ENCODE measurements around the gene PAK4. TPM values are rescaled to one million over a fixed set of nuclear protein-coding genes. Genes with fewer than 3 reads are reported as not detected.

The PAK4 gene
- total and polyA plus RNA-seq, 2 of the 13 experiments (the other 11 are each of a cell fraction or from before 2014, with no cell fraction given), result 9.5 to 17.8 TPM

DNA sequence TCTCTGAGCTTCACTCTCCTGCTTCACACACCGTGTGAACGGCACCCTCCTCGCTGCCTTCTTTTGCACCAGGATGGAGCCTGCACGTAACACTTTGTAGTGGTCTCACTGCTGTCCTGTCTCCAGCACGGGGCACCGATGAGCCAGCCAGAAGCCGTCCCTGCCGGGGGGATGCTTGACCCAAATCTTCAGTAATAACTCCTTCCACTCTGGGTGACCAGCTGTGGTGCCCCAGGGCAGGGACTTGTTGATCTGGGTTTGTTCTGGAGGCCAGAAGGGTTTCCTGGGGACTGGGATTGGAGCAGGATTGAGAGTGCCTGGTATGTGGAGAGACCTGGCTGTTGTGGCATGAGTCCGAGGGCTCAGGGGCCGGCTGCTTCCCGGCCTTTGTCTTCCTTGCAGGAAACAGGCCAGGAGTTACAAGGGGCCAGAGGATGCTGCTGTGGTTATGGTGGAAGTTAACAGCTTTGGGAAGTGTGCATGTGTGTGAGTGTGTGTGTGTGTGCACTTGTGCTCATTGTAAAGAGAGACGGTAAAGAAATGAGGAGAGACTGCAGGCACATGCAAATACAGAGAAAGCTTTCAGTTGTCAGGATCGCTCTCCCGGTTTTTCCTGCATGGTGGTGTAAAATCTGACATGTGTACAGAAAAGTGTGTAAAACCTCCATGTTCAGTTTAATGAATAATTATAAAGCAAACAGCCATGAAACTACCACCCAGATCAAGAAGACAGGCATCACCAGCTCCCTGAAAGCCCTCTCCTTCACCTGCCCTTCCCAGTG is 18.9 kb downstream of the PAK4 start (continued):
- TF ChIP-seq NFE2L1 (CRISPR knock-in tag; IDR thresholded peaks at IDR 0.05; ENCODE audit: borderline replicate concordance) (no peak), PRPF4 (IDR thresholded peaks at IDR 0.05; ENCODE audit: low read depth, low read length, poor library complexity, severe bottlenecking) (no peak), ZNF841 (CRISPR knock-in tag; IDR thresholded peaks at IDR 0.05; ENCODE audit: borderline replicate concordance) (no peak), ZNF788 (CRISPR knock-in tag; IDR thresholded peaks at IDR 0.05; ENCODE audit: borderline replicate concordance) (no peak), FLYWCH1 (CRISPR knock-in tag; IDR thresholded peaks at IDR 0.05) (no peak)
- TF ChIP-seq, protein P1, sequence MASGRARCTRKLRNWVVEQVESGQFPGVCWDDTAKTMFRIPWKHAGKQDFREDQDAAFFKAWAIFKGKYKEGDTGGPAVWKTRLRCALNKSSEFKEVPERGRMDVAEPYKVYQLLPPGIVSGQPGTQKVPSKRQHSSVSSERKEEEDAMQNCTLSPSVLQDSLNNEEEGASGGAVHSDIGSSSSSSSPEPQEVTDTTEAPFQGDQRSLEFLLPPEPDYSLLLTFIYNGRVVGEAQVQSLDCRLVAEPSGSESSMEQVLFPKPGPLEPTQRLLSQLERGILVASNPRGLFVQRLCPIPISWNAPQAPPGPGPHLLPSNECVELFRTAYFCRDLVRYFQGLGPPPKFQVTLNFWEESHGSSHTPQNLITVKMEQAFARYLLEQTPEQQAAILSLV (CRISPR knock-in tag; IDR thresholded peaks at IDR 0.05; ENCODE audit: borderline replicate concordance), result 0 out of 2 replicates have a peak, but pooled peaks have one; percentile 30
- TF ChIP-seq, protein P2, sequence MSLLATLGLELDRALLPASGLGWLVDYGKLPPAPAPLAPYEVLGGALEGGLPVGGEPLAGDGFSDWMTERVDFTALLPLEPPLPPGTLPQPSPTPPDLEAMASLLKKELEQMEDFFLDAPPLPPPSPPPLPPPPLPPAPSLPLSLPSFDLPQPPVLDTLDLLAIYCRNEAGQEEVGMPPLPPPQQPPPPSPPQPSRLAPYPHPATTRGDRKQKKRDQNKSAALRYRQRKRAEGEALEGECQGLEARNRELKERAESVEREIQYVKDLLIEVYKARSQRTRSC (CRISPR knock-in tag; IDR thresholded peaks at IDR 0.05; ENCODE audit: low read depth), result no peak
- TF ChIP-seq, protein P3, sequence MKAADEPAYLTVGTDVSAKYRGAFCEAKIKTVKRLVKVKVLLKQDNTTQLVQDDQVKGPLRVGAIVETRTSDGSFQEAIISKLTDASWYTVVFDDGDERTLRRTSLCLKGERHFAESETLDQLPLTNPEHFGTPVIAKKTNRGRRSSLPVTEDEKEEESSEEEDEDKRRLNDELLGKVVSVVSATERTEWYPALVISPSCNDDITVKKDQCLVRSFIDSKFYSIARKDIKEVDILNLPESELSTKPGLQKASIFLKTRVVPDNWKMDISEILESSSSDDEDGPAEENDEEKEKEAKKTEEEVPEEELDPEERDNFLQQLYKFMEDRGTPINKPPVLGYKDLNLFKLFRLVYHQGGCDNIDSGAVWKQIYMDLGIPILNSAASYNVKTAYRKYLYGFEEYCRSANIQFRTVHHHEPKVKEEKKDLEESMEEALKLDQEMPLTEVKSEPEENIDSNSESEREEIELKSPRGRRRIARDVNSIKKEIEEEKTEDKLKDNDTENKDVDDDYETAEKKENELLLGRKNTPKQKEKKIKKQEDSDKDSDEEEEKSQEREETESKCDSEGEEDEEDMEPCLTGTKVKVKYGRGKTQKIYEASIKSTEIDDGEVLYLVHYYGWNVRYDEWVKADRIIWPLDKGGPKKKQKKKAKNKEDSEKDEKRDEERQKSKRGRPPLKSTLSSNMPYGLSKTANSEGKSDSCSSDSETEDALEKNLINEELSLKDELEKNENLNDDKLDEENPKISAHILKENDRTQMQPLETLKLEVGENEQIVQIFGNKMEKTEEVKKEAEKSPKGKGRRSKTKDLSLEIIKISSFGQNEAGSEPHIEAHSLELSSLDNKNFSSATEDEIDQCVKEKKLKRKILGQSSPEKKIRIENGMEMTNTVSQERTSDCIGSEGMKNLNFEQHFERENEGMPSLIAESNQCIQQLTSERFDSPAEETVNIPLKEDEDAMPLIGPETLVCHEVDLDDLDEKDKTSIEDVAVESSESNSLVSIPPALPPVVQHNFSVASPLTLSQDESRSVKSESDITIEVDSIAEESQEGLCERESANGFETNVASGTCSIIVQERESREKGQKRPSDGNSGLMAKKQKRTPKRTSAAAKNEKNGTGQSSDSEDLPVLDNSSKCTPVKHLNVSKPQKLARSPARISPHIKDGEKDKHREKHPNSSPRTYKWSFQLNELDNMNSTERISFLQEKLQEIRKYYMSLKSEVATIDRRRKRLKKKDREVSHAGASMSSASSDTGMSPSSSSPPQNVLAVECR (CRISPR knock-in tag; IDR thresholded peaks at IDR 0.05; ENCODE audit: borderline replicate concordance), result peak; percentile 26; the same call in 1 of the 2 replicates
- TF ChIP-seq, protein P4, sequence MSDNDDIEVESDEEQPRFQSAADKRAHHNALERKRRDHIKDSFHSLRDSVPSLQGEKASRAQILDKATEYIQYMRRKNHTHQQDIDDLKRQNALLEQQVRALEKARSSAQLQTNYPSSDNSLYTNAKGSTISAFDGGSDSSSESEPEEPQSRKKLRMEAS (IDR thresholded peaks at IDR 0.05), result peak; percentile 4; the same call in 1 of the 2 replicates

Data from HepG2 (cell line).